Psoas muscle (tissue), 8 donors: ENCODE results near the gene SLC6A15. TPM values are rescaled to one million over a fixed set of nuclear protein-coding genes. Genes with fewer than 3 reads are reported as not detected.

Experiments
- ATAC-seq, 4 donors: fragments of 200-7000 bp; cut with Tn5 transposase; one replicate each; pipeline ENCODE4 v1.9.1; 2020; ENCODE audit warnings: moderate library complexity in 3 of 4, mild to moderate bottlenecking in 2 of 4
- DNase-seq, 2 donors: peaks; one replicate each; pipeline ENCODE4 v3.0.0-alpha.2; 2020
- H3K27ac ChIP-seq: fragments of 200-600 bp; one replicate; pipeline ENCODE4 v1.8.0; 2022
- H3K27me3 ChIP-seq, 3 donors: fragments of 200-600 bp in 1 of 3; one replicate each; pipeline versions ENCODE4 v1.6.1 to v1.8.0; 2013 to 2022; ENCODE audit warnings: low read length in 2 of 3, mild to moderate bottlenecking in 2 of 3, moderate library complexity in 1 of 3; ENCODE audit not compliant: insufficient read depth in 3 of 3
- H3K36me3 ChIP-seq, 2 donors: fragments of 200-600 bp in 1 of 2; one replicate each; pipeline versions ENCODE4 v1.6.1 to v1.8.0; 2013 to 2022; ENCODE audit warnings: low read depth in 1 of 2, mild to moderate bottlenecking in 1 of 2, moderate library complexity in 1 of 2; ENCODE audit not compliant: insufficient read depth in 1 of 2
- H3K4me1 ChIP-seq: fragments of 200-600 bp; one replicate; pipeline ENCODE4 v1.8.0; 2022
- H3K4me3 ChIP-seq: fragments of 200-600 bp; one replicate; pipeline ENCODE4 v1.8.0; 2022; ENCODE audit warnings: mild to moderate bottlenecking
- H3K9me3 ChIP-seq: fragments of 200-600 bp; one replicate; pipeline ENCODE4 v1.8.0; 2022
- WGBS, 3 donors: extraction: QIAGEN DNeasy Blood & Tissue Kit; methylation state at CpG; one replicate each; pipeline versions ENCODE4 v1.1.6 to v1.1.7; 2013; 5-methylcytosine and 5-hydroxymethylcytosine counted together
- intact Hi-C, 2 donors: fragments of 100-400 bp; cut with DNase I; formaldehyde crosslinking; loops; one replicate each; pipeline versions ENCODE4 v1.11.0 to v1.14.2; 2022
- polyA plus RNA-seq, 3 donors: library from polyadenylated mRNA; stranded (reverse); fragments of 200-250 nt; gene quantifications; one replicate each; pipeline ENCODE4 v1.2.3, GENCODE V29; 2013
- total RNA-seq, 4 donors: library from RNA; stranded (reverse); fragmentation: NEBNext Ultra II Directional in 2 of 4; extraction: Animal tissue kit (Norgen Biotek cat#: 25700) in 2 of 4; gene quantifications; one replicate each; pipeline versions ENCODE4 v1.2.1 to v1.2.4, GENCODE V29; 2021 to 2023
- TF ChIP-seq, protein P1 (sequence below): fragments of 200-600 bp; IDR thresholded peaks from one replicate; pipeline ENCODE4 v1.8.0; 2022; ENCODE audit warnings: antibody characterized with exemption
- donor health status: healthy with polysubstance abuse.
- donor health status: DM: no; HTN: no; CAD: no; lungs with moderate emphysema.
- donor health status: Bipolar disorder and iron deficiency.
- donor health status: healthy.
- donor health status: DM: yes; HTN: yes; CAD: no.
- donor health status: DM: no; HTN: no; CAD: no.
- donor health status: DM: no; HTN: no; CAD: no.
- donor health status: DM: yes; HTN: yes; CAD: no.

The SLC6A15 gene
- total and polyA plus RNA-seq, 7 donors, result 0.03 to 0.18 (median 0.06) TPM; not detected in 3

DNA sequence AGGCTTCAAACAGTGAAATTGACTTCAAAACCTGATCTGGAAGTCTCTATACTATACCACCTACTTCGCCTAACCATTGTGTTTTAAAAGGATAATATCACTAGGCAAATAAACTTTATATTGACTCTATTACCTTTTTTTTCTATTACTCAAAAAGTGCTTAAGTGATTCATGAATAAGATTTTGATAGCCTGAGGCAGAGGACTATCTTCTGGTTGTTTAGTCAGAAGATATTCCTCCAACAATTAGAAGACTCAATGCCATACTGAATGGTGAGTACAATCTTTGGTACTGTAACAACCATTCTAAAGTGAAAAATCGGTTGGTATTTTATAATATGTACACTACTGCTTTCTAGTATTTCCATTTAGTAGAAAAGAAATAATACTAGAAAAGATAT, 22.8 kb downstream of the SLC6A15 start:
- WGBS, 3 donors, result 77 to 89% (median 87%) methylated on average over 2 of the region's 2 CpGs
- Histone ChIP-seq H3K27ac (no peak overlapping the region), H3K9me3 (no peaks in the 10 kb centered on the region), H3K4me1 (no peaks in the 10 kb centered on the region), H3K36me3 (no peaks in the 10 kb centered on the region), H3K4me3 (no peak overlapping the region), H3K27me3 (no peaks in the 10 kb centered on the region)
- no peak for ATAC-seq
- intact Hi-C loops, result no loop called here
- no peak for DNase-seq
- TF ChIP-seq, protein P1, sequence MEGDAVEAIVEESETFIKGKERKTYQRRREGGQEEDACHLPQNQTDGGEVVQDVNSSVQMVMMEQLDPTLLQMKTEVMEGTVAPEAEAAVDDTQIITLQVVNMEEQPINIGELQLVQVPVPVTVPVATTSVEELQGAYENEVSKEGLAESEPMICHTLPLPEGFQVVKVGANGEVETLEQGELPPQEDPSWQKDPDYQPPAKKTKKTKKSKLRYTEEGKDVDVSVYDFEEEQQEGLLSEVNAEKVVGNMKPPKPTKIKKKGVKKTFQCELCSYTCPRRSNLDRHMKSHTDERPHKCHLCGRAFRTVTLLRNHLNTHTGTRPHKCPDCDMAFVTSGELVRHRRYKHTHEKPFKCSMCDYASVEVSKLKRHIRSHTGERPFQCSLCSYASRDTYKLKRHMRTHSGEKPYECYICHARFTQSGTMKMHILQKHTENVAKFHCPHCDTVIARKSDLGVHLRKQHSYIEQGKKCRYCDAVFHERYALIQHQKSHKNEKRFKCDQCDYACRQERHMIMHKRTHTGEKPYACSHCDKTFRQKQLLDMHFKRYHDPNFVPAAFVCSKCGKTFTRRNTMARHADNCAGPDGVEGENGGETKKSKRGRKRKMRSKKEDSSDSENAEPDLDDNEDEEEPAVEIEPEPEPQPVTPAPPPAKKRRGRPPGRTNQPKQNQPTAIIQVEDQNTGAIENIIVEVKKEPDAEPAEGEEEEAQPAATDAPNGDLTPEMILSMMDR, result no peak

GRCh38 chr12:84888861-84889260, 23.7 kb downstream of the SLC6A15 start:
- Histone ChIP-seq H3K27ac (no peak overlapping the region), H3K36me3 (no peaks in the 10 kb centered on the region), H3K27me3 (no peaks in the 10 kb centered on the region), H3K4me1 (no peaks in the 10 kb centered on the region), H3K9me3 (no peaks in the 10 kb centered on the region), H3K4me3 (no peak overlapping the region)
- intact Hi-C loops, result no loop called here
- TF ChIP-seq, protein P1, result no peak
- 88 to 97% (median 89%) methylated on average over 5 of the region's 5 CpGs for WGBS, 3 donors
- ATAC-seq (no peak), DNase-seq (no peak)

- Histone ChIP-seq H3K4me1 (no peaks in the 10 kb centered on the region), H3K4me3 (no peak overlapping the region), H3K36me3 (no peaks in the 10 kb centered on the region), H3K27me3 (no peaks in the 10 kb centered on the region), H3K27ac (no peak overlapping the region), H3K9me3 (no peaks in the 10 kb centered on the region)
- TF ChIP-seq, protein P1, result no peak
- ATAC-seq, result no peak
- no peak for DNase-seq
- intact Hi-C loops, result loop anchor here in 1 of 2 donors (5.0 kb wide), 1 partner anchor 150 kb away; no protein-coding TSS in a partner anchor
- 50 to 54% (median 52%) methylated on average over 2 of the region's 2 CpGs for WGBS, 3 donors
Observed at GRCh38 chr12:84877340-84877739, 35.3 kb downstream of the SLC6A15 start.

GRCh38 chr12:84875241-84875640, 37.4 kb downstream of the SLC6A15 start:
- intact Hi-C loops, result loop anchor here (2.0 to 5.0 kb wide), 2 partner anchors 152 to 154 kb away; no protein-coding TSS in a partner anchor

GRCh38 chr12:84874825-84875139, 37.8 kb downstream of the SLC6A15 start:
- Histone ChIP-seq H3K9me3 (no peaks in the 10 kb centered on the region), H3K36me3 (no peaks in the 10 kb centered on the region), H3K4me3 (no peak overlapping the region), H3K27me3 (no peaks in the 10 kb centered on the region), H3K27ac (no peak overlapping the region), H3K4me1 (no peaks in the 10 kb centered on the region)
- TF ChIP-seq, protein P1, result no peak
- ATAC-seq, result no peak
- intact Hi-C loops, result loop anchor here (2.0 to 5.0 kb wide), 2 partner anchors 153 to 154 kb away; no protein-coding TSS in a partner anchor
- DNase-seq, result no peak

More at GRCh38 chr12:84875241-84875640, 37.4 kb downstream of the SLC6A15 start:
- TF ChIP-seq, protein P1, result no peak
- DNase-seq (no peak), ATAC-seq (no peak)
- WGBS, 3 donors, result 61 to 72% (median 62%) methylated on average over 4 of the region's 4 CpGs
- H3K36me3 ChIP-seq, result no peaks in the 10 kb centered on the region
- H3K4me1 ChIP-seq, result no peaks in the 10 kb centered on the region
- no peak overlapping the region for H3K4me3 ChIP-seq
- H3K9me3 ChIP-seq, result no peaks in the 10 kb centered on the region
- H3K27ac ChIP-seq, result no peak overlapping the region
- no peaks in the 10 kb centered on the region for H3K27me3 ChIP-seq
